Testis (tissue), 3 donors: ENCODE measurements around the gene RASGRF2. TPM values are rescaled to one million over a fixed set of nuclear protein-coding genes. Genes with fewer than 3 reads are reported as not detected.

ENCODE experiments used
- DNase-seq: peaks from one replicate; pipeline ENCODE4 v3.0.0-alpha.2; 2019
- H3K27ac ChIP-seq, 2 donors: fragments of 200-600 bp; sonication (generic); one replicate each; pipeline ENCODE4 v1.5.1; 2019
- H3K27me3 ChIP-seq: fragments of 200-600 bp; sonication (generic); one replicate; pipeline ENCODE4 v1.5.1; 2019
- H3K36me3 ChIP-seq: fragments of 200-600 bp; sonication (generic); one replicate; pipeline ENCODE4 v1.5.1; 2017; ENCODE audit warnings: low read depth; ENCODE audit errors: missing control alignments
- H3K4me1 ChIP-seq: fragments of 200-600 bp; sonication (generic); one replicate; pipeline ENCODE4 v1.5.1; 2019
- H3K4me3 ChIP-seq, 2 donors: fragments of 200-600 bp; sonication (generic); one replicate each; pipeline ENCODE4 v1.5.1; 2017 to 2019
- H3K9me3 ChIP-seq: fragments of 200-600 bp; sonication (generic); one replicate; pipeline ENCODE4 v1.5.1; 2017
- CTCF ChIP-seq, 3 experiments: fragments of 450-650 bp in 2 of 3; fragments of 200-600 bp in 1 of 3; sonication (generic) in 1 of 3; IDR thresholded peaks; one replicate each; pipeline ENCODE4 v1.5.1; 2016 to 2019; ENCODE audit warnings: antibody characterized with exemption in 3 of 3, mild to moderate bottlenecking in 2 of 3, moderate library complexity in 1 of 3
- POLR2A ChIP-seq: fragments of 450-650 bp; IDR thresholded peaks from one replicate; pipeline ENCODE4 v1.6.1; 2017; ENCODE audit warnings: antibody characterized with exemption, mild to moderate bottlenecking, moderate library complexity
- WGBS, 2 donors: methylation state at CpG; one replicate each; pipeline ENCODE4 v1.1.5; 2018; 5-methylcytosine and 5-hydroxymethylcytosine counted together
- intact Hi-C: fragments of 100-400 bp; cut with DNase I; formaldehyde crosslinking; loops from one replicate; pipeline ENCODE4 v1.15.1; 2023; ENCODE audit warnings: low total_unique reads
- polyA plus RNA-seq: library from polyadenylated mRNA; stranded (reverse); fragments of 350-450 nt; fragmentation: Illumina TruSeq; extraction: RNeasy Lipid Tissue Mini Kit (QIAGEN cat#74804); gene quantifications from one replicate; pipeline ENCODE4 v1.2.3, GENCODE V29; 2014; ENCODE audit warnings: low read depth, low replicate concordance; ENCODE audit not compliant: insufficient read depth
- total RNA-seq, 2 donors: library from RNA; depleted of rRNA; stranded (reverse); fragments of >200 nt; gene quantifications; one replicate each; pipeline ENCODE4 v1.2.3, GENCODE V29; 2016

The RASGRF2 gene
- total and polyA plus RNA-seq, 3 donors from 2014 or later, result 6.2 to 11.3 (median 7.8) TPM

DNA sequence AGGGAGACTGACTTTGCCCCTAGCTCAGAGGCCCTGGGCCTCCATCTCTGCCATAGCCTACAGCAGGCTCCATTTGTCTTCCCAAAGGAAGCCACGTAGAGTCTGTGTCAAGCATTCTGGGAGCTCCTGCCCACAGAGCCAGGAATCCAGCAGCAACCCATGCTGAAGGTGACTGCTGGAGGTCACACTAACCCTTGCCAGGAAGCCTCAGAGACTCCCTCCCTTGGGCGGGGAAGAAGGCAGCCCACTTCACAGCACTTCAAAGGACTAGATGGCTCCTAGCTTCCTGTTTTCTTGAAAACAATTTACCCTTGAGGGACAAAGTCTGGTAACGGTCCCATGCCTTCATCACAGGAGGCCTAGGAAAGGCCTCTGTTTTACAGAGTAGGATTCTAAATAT, 274.6 kb downstream of the RASGRF2 start:
- H3K27me3 ChIP-seq, result no peaks in the 10 kb centered on the region
- H3K4me3 ChIP-seq, result no peak overlapping the region
- peak overlapping the region; percentile 70 to 86 for H3K27ac ChIP-seq
- intact Hi-C loops, result no loop called here
- TF ChIP-seq CTCF (IDR thresholded peaks at IDR 0.05), result no peak
- TF ChIP-seq POLR2A, result no peak
- 63 to 73% methylated on average over 3 of the region's 3 CpGs for WGBS, 2 donors
- H3K9me3 ChIP-seq, result no peaks in the 10 kb centered on the region
- no peaks in the 10 kb centered on the region for H3K36me3 ChIP-seq
- DNase-seq, result no peak
- peaks cover 36% of the 10 kb centered on the region for H3K4me1 ChIP-seq

DNA sequence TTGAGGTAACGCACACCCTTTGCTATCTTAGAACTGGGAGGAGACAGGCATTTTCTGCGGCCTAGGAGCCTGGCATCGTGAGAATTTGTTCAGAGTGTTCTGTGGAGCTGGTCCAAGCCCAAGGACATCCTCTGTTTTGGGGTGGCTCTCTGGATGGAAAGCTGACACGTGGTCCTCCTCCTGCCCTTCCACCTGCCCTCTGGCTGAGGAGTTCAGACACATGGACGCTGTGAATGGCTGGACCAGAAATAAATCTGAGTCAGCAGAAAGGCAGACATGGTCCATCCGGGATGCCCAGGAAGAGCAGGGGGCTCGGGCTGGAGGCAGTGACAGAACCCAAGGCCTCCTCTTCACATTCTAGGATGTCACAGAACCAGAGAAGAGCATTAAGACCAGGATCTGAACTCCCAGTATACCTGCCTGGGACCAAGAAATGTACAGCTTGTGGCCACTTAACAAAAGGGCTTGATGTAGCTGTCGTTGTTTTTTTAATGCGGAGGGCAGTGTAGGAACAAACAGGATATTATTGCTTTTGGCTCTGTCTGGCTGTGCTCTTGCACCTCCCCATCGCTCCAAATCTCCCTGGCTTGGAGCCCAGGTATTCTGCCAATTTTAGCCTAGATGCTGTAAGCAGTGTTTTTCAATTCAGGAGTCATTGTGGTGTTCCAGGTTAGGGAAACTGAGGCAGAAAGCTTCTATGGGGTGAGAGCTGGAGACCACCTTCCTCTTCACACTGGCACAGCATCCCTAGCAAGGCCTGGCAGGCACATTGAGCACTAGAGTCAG, 275.3 kb downstream of the RASGRF2 start:
- no peaks in the 10 kb centered on the region for H3K9me3 ChIP-seq
- no peak overlapping the region for H3K4me3 ChIP-seq
- TF ChIP-seq CTCF (IDR thresholded peaks at IDR 0.05) (no peak), POLR2A (no peak)
- H3K27me3 ChIP-seq, result no peaks in the 10 kb centered on the region
- intact Hi-C loops, result no loop called here
- peak; percentile 74 for DNase-seq
- H3K27ac ChIP-seq, result peak overlapping the region; percentile 70 to 86
- peaks cover 40% of the 10 kb centered on the region for H3K4me1 ChIP-seq
- 23 to 38% methylated on average over 5 to 10 of the region's 10 CpGs for WGBS, 2 donors
- H3K36me3 ChIP-seq, result no peaks in the 10 kb centered on the region

- intact Hi-C loops, result no loop called here
- TF ChIP-seq CTCF (IDR thresholded peaks at IDR 0.05), result no peak
- TF ChIP-seq POLR2A, result no peak
- H3K27ac ChIP-seq, result no peak overlapping the region
- H3K4me1 ChIP-seq, result peaks cover 38% of the 10 kb centered on the region
- H3K27me3 ChIP-seq, result no peaks in the 10 kb centered on the region
- 82 to 87% methylated on average over 4 of the region's 4 CpGs for WGBS, 2 donors
- no peak overlapping the region for H3K4me3 ChIP-seq
- no peak for DNase-seq
- no peaks in the 10 kb centered on the region for H3K36me3 ChIP-seq
- H3K9me3 ChIP-seq, result no peaks in the 10 kb centered on the region
Measured at GRCh38 chr5:81238460-81238859, 278.3 kb downstream of the RASGRF2 start.

DNA sequence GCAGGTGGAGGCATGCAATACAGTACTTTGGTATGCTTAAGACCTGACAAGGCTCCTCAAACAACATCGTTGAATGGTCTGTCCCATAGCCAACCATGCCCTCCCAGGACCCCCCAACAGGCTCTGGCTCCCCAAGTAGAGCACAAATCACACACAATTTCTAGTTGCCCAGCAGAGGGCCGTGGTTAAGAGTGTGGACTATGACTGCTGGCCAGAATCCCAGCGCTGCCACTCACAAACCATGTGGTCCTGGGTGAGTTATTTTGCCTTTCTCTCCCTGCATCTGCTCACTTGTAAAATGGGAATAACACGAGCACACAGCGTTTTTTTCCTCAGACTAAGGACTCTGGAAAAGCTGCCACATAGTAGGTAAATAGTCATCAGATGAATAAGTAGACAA, 279.4 kb downstream of the RASGRF2 start:
- no peak for TF ChIP-seq POLR2A
- TF ChIP-seq CTCF (IDR thresholded peaks at IDR 0.05), result no peak
- Histone ChIP-seq H3K27me3 (no peaks in the 10 kb centered on the region), H3K9me3 (no peaks in the 10 kb centered on the region), H3K4me1 (peaks cover 27% of the 10 kb centered on the region), H3K4me3 (no peak overlapping the region), H3K36me3 (no peaks in the 10 kb centered on the region), H3K27ac (no peak overlapping the region)
- 71 to 85% methylated on average over 5 of the region's 5 CpGs for WGBS, 2 donors
- DNase-seq, result no peak
- intact Hi-C loops, result no loop called here

GRCh38 chr5:81241001-81241400, 280.8 kb downstream of the RASGRF2 start:
- H3K9me3 ChIP-seq, result no peaks in the 10 kb centered on the region
- H3K4me1 ChIP-seq, result peaks cover 17% of the 10 kb centered on the region
- no peaks in the 10 kb centered on the region for H3K36me3 ChIP-seq
- TF ChIP-seq POLR2A, result no peak
- no peak for TF ChIP-seq CTCF (IDR thresholded peaks at IDR 0.05)
- H3K27me3 ChIP-seq, result no peaks in the 10 kb centered on the region
- intact Hi-C loops, result no loop called here
- H3K4me3 ChIP-seq, result no peak overlapping the region
- WGBS, 2 donors, result 30 to 36% methylated on average over 5 of the region's 5 CpGs
- peak; percentile 61 for DNase-seq
- H3K27ac ChIP-seq, result no peak overlapping the region
